Muscle of arm (tissue), 12 donors: ENCODE measurements around the gene LPP. TPM values are rescaled to one million over a fixed set of nuclear protein-coding genes. Genes with fewer than 3 reads are reported as not detected.

Experiments used
- DNase-seq: peaks from one replicate; pipeline ENCODE4 v3.0.0-alpha.2; 2013
- polyA plus RNA-seq, 12 donors: library from polyadenylated mRNA; unstranded; fragments of 120-200 nt; gene quantifications; one replicate each; pipeline ENCODE4 v1.2.1, GENCODE V29; 2013; ENCODE audit not compliant: insufficient read length in 12 of 12

The LPP gene
- polyA plus RNA-seq, 12 donors: 13.8 to 39.6 (median 16.4) TPM; not detected in 1

GRCh38 chr3:188169830-188170455 is 16.0 kb downstream of the LPP start:
- DNase-seq: peak; percentile 36

- no peak for DNase-seq
Observed at GRCh38 chr3:188170461-188171459, 16.8 kb downstream of the LPP start.

- DNase-seq: no peak
Observed at GRCh38 chr3:188171682-188172467, 17.9 kb downstream of the LPP start.

GRCh38 chr3:188174317-188175044 is 20.5 kb downstream of the LPP start:
- DNase-seq: no peak

- DNase-seq: no peak
Observed at GRCh38 chr3:188176476-188176875, 22.5 kb downstream of the LPP start.

- no peak for DNase-seq
Observed at GRCh38 chr3:188176884-188177283, 22.9 kb downstream of the LPP start.

- no peak for DNase-seq
Observed at GRCh38 chr3:188177721-188178120, 23.8 kb downstream of the LPP start.

GRCh38 chr3:188178293-188178936 is 24.5 kb downstream of the LPP start:
- no peak for DNase-seq

- peak; percentile 82 for DNase-seq
Observed at GRCh38 chr3:188179006-188179966, 25.3 kb downstream of the LPP start.

- DNase-seq: no peak
Observed at GRCh38 chr3:188180114-188180513, 26.2 kb downstream of the LPP start.

- DNase-seq: no peak
Observed at GRCh38 chr3:188183452-188183851, 29.5 kb downstream of the LPP start.

GRCh38 chr3:188184160-188184559 is 30.2 kb downstream of the LPP start:
- no peak for DNase-seq

GRCh38 chr3:188184649-188185048 is 30.7 kb downstream of the LPP start:
- DNase-seq: no peak

GRCh38 chr3:188185717-188186251 is 31.8 kb downstream of the LPP start:
- no peak for DNase-seq

- DNase-seq: no peak
Observed at GRCh38 chr3:188187053-188187452, 33.1 kb downstream of the LPP start.

- DNase-seq: no peak
Observed at GRCh38 chr3:188188911-188189310, 35.0 kb downstream of the LPP start.

GRCh38 chr3:188191460-188191859 is 37.5 kb downstream of the LPP start:
- no peak for DNase-seq

- no peak for DNase-seq
Observed at GRCh38 chr3:188192034-188192433, 38.1 kb downstream of the LPP start.

- no peak for DNase-seq
Observed at GRCh38 chr3:188194332-188194731, 40.4 kb downstream of the LPP start.
